GM18909 (cell line): ENCODE results near the gene PROSER2.

Experiments
- ATAC-seq: cut with Tn5 transposase; IDR thresholded peaks from one replicate; pipeline ENCODE4 v1.9.1; 2021; ENCODE audit warnings: mild to moderate bottlenecking; ENCODE audit not compliant: unreplicated experiment, poor library complexity

PROSER2 gene

DNA sequence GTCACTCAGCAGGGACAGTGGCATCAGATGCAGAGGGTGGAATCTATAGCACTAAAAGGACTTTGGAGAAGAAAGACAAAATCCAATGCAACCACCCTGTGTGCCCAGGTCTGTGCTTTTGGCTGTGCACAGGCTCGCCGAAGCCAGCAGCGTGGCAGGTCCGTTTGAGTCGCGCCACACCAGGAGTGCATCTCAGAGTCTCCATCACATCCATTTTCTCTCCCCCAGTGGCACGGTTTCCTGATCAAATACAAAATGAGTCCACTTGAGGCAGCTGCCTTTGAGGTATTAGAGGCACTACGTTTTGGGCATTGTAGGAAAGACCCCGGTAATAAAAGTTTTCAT lies 23.4 kb upstream of the PROSER2 start:
- no peak for ATAC-seq

DNA sequence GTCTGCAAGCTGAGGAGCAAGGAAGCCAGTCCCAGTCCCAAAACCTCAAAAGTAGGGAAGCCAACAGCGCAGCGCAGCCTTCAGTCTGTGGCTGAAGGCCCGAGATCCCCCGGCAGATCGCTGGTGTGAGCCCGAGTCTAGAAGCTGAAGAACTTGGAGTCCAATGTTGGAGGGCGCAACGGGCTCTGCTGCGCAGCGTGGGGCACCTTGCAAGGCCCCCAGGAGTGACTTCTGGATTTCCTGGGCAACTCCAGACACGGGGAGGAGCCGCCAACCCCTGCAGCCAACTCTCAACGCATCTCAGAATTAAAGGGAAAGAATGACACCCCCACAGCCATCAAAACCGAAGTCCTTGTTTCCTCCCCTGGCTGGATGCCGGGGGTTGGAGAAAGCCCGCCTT lies 18.8 kb upstream of the PROSER2 start:
- no peak for ATAC-seq

DNA sequence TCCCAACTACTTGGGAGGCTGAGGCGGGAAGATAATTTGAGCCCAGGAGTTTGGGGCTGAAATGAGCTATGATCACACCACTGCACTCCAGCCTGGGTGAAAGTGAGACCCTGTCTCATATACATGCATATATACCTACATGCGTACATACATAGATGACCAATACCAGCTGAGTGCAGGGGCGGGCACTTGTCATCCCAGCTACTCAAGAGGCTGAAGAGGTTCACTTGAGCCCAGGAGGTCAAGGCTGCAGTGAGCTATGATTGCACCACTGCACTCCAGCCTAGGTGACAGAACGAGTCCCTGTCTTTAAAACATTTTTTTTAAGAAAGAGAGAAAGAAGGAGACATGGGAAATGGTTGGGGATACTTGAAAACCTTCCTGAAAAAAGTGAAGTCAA lies 17.4 kb upstream of the PROSER2 start:
- ATAC-seq, result no peak

DNA sequence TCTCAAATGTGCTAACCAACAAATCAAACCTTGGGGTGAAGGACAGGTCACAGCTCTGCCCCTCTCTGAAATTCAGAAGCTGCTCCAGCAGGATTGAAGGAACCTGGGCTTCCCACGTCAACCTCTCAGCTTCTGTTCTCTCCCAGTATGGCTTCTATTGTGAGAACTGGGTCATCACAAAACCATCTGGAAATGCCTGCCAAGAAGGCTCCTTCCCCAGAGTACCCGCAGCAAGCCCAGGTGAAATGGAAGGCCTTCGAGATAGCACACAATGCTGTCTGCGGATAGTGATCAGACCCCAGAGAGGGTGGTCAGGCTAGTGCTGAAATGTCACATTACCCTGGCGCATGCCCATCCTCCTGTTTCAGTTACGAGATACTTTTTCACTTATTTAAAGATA lies 16.4 kb upstream of the PROSER2 start:
- ATAC-seq, result no peak

DNA sequence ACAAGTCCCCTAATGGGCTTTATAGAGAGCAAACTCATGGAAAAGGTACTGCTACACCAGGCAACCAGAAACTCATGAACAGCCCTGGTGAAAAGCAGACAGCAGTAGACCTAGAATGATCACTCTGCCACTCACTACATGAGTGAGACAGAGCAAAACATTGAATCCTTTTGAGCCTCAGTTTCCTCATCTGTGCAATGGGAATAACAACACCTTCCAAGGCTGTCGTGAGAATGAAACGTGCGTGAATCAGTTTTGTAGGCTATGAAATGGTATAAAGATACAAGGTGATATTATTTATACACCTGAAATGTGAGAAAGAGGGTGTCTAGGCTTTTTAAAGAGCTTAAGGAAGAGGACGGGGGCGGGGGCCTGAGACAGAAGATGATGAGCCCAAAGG lies 14.3 kb upstream of the PROSER2 start:
- no peak for ATAC-seq

DNA sequence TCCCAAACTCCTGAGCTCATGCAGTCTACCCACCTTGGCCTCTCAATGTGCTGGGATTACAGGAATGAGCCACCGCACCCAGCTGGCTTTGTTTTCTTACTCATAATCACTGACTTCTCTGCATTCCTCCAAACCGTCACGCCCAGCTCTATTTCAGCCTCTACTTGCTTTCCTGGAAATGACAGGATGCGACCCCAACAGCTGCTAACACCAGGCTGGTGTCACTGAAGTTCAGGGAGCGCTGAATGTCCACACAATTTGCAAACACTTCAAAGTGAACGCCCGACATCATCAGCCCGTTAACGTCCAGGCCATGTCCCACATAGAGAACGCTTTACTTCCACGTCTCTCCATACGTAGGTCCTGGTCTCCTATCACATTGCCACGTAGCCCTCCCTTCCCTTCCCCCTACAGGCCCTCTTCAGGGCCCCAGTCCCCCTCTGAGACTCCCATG lies 12.8 kb upstream of the PROSER2 start:
- ATAC-seq, result no peak

DNA sequence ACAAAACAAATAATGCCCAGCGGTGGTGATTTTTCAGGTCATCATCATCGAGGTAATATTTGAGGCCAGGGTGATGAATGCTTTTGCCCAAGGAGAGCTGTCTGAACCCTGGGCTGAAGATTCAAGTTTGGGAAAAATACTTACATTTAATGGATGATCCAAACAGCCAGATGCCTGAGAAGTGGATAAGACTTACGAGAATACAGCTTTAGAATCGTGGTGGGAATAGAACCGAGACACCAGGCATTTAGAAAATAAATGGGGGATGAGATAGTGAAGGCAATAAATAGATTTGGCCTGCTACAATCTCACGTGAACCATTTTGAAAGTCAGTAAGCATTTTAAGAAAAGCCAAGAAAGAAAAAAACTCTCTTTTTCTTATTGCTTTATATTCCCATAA lies 12.2 kb upstream of the PROSER2 start:
- ATAC-seq, result no peak

DNA sequence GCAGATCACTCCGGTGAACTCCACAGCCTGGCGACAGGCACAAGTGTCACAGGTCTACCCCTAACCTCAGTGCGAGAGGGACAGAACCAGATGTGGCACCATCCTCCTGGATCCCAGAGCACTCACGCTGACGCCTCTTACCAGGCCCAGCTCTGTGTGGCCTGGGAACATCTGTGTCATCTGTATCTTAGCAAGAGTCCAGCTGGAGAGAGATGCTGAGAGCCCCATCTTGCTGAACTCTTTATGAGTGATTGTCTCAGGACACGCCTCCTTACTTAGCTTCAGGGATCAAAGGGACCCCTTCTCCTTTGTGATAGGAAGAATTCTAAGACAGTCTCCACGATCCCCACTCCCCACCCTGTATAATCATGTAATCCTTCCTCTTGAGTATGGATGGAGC lies 10.0 kb upstream of the PROSER2 start:
- no peak for ATAC-seq

DNA sequence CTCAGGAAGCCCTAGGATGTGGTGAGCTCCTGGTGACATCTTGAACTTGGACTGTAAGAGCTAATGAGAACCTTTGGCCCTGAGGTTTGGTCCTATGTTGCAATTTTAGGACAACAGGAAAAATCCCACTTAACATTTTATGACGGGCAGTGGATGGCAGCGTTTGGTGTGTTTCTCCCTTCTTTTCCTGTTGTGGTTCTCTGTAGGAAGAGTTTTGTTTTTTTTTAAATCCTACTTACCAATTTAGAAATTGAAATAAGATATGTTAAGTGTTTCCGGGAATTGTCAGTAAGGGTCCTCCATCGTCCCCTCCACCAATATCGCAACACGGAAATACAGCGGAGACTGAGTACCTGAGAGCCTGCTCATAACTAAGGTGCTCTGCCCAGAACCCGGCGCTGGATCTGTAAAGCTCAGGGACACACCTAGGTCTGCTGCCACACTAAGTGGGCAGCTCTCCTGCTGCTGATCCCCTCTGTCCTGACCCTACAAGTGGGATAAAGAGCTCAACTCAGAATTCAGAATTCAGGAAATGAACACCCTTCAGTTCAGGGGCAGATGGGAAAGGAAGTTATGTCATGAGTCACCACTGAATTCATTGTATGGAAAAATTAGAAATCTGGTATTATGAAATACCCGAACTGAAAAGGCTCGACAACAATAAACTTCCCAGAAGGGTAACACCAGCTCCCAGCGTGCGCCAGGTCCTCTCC lies 9.1 kb upstream of the PROSER2 start:
- ATAC-seq, result no peak

DNA sequence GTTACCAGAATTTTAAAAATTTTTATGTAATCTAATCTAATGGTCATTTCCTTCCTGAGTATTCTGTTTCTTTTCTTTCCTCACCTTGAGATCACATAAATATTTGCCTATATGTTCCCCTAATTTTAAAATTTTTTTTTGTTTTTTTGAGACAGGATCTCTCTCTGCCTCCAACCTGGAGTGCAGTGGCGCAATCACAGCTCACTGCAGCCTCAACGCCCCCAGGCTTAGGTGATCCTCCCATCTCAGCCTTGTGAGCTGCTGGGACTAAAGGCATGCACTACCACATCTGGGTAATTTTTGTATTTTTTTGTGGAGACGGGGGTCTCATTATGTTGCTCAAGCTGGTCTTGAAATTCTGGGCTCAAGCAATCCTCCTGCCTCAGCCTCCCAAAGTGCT lies 4.1 kb upstream of the PROSER2 start:
- no peak for ATAC-seq

DNA sequence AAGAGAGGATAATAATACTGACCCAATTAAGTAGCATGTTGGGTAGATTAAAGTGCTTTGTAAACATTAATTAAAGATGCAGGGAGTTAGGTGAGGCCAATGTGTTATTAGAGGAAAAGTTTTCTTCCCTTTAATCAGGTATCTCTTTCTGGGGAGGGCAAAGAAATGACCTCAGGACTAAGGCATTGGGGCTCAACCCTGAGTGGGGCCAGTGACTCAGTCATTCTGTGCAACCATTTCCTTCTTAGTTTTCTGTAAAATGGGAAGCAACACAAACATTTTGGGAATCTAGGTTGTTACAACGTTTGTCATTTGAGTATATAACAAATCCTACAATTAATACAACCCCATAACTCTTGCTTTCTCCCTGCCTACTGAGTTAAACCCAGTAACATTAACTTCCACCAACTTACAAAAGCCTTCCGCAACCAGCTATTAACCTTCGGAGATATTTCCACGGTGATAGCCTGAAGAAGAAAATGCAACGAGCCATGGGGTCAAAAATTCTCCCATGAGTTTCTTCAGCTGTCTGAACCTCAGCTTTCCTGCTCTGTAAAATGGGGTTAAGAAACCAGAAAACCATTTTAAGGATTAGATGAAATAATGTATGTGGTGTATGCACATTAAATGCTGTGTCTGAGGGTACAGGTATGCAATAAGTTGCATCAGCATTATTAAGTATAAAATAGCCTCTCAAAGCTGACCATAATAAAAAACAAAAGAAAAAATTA lies 965 bp upstream of the PROSER2 start:
- ATAC-seq, result no peak

DNA sequence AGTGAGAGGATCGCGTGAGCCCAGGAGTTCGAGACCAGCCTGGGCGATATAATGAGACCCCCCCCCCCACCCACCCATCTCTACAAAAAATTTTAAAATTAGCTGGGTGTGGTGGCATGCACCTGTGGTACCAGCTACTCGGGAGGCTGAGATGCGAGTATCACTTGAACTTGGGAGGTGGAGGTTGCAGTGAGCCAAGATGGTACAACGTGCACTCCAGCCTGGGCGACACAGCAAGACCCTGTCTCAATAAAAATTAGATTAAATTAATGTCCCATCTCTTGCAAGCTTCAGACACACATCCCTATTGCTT lies 391 bp upstream of the PROSER2 start:
- no peak for ATAC-seq

DNA sequence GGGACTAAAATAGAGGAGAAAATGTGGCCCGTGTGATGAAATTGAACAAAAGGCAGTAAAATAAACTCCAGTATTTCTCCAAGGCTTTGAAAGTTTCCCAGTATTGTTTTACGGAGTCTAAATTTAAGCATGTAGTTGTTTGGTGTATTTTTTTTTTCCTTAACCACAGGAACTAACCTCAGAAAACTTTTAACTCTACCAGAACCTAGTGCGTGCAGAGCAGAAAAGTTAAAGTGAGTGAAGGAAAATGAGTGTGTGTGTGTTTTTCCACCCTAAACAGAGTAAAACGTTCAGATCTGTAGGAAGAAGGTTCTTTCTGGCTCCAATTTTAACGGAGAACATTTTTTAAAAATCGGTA lies 812 bp downstream of the PROSER2 start:
- ATAC-seq, result no peak

DNA sequence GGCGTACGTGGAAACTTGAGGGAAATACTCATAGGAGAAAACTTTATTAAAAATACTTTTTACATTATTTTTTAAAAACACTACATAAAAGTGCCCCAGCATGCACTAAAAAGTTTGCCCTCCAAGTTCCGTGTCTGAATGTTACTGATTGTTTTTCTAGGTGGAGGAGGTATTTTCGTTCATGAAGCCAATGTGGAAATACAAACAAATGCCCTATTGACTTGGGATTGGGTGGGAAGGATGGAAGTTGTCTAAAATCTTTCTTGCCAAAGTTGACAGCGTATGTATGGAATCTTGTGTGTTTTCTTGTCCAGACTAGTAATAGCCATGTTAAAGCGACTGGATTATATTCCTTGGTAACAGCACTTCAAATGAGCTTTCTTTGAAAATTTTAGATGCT lies 1.2 kb downstream of the PROSER2 start:
- no peak for ATAC-seq

DNA sequence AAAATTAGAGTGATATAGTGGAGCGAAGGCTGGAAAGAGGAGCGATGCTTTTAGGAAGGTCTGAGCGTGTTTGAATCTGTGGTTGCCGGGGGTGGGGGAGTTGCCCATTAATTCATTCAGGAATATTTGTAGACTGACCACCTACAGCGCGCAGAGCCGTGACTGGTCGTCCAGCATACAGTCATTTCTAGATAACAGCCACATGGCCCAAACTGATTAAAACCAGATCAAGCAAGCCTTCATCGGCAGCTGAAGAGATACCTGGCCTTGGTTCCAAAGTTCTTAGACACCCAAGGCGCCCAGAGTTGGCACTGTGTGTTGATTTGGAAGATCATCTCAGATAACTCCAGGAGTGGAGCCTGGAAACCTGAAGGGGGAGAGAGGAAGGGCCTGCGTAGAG lies 1.7 kb downstream of the PROSER2 start:
- ATAC-seq, result no peak

DNA sequence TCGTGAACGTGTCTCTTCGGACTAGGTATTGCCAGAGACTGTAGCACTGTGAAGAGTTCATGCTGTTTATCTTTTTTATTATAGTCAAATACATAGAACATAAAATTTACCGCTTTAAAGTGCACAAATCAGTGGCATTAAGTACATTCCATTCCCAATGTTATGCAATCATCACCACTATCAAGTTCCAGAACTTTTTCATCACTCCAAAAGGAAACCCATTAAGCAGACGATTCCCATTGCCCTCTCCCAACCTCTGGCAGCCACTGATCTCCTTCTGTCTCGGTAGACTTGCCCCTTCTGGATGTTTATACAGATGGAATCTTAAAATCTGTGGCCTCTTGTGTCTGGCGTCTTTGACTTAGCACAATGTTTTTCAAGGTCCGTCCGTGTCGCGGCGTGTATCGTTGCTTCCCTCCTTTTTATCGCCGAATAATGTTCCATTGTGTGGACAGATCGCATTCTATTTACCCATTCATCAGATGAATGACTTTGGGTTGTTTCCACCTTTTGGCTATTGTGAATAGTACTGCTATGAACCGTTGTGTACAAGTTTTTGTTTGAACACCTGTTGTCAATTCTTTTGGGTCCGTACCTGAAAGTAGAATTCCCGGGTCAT lies 2.7 kb downstream of the PROSER2 start:
- ATAC-seq, result no peak

DNA sequence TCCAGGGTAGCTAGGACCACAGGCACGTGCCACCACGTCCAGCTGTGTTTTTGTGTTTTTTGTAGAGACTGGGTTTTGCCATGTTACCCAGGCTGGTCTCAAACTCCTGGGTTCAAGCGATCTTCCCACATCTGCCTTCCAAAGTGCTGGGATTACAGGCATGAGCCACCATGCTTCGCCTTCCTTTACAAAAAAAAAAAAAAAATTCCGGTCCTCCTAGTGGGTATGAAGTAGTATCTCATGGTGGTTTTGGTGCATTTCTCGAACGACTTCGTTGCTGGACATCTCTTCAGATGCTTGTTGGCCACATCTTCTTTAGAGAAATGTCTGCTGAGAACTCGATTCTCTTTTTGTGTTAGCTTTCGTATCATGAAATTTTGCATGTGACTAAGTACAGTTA lies 3.9 kb downstream of the PROSER2 start:
- ATAC-seq, result no peak

DNA sequence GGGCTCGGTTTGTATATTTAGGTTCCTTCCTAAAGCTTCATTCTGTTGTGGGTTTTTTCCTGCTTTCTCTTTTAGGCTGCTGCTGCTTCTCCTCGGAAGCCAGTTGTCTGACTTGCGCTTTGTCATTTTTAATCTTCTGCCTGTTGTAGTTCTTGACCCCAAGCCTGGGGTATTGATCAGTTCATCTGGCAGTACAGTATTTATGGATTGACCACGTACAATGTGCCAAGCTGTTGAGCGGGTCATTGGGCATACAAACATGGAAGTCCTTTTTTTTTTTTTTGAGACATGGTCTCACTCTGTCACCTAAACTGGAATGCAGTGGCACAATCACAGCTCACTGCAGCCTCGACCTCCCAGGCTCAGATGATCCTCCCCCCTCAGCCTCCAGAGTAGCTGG lies 4.3 kb downstream of the PROSER2 start:
- ATAC-seq, result no peak

DNA sequence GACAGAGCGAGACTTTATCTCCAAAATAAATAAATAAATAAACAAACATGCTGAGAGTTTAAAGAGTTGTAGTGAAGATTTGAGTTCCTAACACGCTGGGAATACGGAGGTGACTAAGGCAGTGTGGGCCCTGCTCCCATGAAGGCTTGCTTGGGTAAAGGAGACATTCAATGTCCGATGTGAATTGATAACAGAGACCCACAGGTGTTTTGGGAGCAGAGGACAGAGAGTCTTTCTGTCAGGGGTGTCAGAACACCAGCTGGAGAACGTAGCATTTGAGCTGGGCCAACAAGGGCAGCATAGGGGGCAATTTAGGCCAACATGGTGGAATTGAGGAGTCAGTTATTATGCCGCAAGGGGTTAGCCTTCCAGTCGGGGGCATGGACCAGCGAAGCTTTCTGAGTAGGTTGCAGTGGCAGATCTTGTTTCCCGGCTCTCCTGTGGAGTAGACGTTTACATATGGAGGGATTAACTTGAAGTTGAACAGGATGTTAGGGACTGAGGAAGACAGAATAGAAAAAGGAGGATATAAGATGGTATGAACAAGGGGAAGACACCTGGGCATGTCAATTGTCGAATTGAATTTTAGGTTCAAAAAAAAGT lies 5.6 kb downstream of the PROSER2 start:
- no peak for ATAC-seq

DNA sequence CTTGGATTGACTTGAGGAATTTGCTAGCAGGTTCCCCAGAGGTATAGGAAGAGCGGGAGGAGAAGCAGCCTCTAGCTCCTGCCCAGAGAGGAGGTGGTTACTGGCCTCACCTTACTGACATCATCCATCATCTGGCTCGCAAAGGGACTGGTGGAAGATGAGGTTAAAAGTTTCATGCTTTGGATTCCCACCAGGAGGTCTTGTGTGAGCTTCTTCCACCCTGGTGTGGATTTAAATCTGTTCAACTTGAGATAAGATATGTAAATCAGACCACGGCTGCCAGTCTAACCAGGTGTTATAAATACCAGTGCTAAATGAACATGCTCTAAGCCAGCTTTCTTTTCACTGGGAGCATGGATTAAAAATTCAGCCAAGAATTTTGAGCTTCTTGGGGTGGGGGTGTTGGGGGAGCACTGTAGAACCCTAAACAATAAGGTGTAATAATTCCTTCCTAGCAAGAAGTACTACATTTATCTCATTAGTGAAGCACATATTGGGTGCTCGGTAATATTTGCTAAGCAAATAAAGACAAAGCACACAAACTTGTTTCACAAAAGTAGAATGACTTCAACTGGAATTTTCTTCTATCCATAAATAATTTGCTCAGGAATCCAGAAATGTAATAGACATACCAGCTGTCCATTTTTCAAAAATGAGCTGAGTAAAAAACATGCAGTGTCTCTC lies 7.8 kb downstream of the PROSER2 start:
- ATAC-seq, result no peak

DNA sequence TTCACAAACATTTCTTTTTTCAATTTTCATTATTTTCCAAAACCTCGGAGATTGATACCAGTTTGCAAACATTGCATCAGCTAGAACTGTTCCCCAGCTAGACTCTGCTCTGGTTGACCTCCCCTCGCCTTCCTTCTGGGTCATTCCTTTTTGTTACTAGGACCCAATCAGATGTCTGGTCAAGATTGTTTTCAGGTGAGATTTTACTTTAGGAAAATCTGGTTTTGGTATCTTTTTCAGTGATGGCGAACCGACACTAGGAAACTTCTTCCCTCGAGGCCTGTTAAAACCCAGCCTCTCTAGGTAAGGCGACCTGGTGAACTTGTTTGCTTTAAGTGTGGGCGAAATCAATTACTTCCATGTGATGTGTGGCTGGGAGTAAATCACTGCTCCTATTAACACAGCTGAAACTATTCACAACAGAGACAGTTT lies 8.4 kb downstream of the PROSER2 start:
- no peak for ATAC-seq
